ENCODE results near the gene RND3.

The RND3 gene, protein sequence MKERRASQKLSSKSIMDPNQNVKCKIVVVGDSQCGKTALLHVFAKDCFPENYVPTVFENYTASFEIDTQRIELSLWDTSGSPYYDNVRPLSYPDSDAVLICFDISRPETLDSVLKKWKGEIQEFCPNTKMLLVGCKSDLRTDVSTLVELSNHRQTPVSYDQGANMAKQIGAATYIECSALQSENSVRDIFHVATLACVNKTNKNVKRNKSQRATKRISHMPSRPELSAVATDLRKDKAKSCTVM

DNA sequence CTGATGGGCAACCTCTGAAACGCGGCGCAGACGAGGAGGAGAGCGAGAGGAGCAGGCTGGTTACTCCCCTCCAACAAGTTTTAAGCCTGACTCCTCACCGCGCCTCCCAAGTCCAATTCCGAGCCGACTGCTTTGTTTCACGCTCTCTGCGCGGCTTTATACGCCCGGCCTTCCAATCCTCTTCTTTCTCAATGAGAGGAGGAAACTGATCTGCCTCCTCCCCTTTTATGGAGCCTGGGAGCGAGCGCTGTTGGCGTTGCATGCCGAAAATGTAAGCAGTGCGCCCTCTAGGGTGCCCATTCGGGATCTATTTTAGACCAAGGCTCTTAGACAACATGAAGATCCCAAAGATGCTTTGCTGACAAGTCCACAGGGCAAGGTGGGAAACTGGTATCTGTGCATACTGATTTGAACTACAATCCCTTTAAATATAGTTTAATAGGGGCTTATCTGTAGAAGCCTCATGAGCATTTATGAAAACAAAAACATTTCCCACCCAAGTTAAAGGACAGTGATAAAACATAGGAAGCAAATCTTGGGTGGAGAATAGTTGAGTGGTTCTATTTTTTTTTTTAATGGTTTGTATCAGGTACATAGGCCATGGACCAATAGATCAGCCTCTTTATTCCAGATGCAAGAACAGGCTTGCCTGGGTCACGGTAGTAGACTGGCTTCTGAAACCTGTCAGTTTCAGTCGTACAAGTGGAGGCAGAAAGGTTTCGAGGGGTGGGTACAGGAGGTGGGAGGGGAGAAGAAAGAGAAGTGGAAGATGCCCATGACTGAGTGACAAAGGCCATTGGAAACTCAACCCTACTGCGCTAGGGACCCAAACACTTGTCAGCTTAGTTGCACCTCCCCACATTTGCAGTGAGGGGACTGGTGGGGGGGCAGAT, at the start of gene RND3:
Gene RND3 (minus strand): TSS at position 131 of the 893 bp plus-strand sequence. CDS start 250 bp downstream, outside the sequence.
- DNase-seq = peak in 13 of 14 donors; percentile 24 to 76 (median 69)

DNA sequence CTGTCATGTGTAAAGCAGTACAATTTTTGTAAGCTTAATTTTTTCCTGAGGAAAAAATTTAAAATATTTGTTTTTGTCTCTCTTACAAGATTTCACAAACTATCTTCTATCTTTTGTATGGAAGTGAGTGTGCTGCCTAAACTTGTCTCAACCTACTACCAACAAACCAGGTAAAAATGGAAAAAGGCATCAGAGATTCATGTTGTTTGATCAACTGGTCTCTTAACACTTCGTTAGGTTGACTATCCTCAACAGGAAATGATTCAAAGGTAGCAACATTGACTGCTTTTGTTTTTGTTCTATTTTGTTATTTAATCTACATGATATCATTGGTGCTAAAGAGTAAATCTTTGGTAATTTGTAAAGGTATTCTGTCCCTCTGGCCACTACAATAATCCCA, 47.7 kb upstream of the RND3 start:
- DNase-seq = no peak

DNA sequence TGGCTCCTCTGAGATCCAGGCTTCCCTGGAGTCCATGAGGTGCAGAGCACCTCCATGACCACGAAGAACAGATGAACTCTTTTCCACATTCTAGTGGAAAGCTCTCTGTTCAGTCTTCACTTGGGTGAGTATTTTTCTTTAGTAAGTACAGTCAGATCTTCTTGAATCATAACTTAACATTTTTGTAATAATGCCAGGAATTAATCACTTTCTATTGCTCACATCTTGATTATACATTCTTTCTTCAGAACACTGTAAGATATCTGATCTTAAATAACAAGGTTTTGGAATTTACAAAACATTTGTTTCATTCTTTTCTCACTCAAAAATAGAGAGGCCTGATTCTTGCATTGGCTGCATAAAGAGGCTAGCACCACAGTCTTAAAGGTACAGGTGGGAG, 45.4 kb upstream of the RND3 start:
- DNase-seq = no peak

DNA sequence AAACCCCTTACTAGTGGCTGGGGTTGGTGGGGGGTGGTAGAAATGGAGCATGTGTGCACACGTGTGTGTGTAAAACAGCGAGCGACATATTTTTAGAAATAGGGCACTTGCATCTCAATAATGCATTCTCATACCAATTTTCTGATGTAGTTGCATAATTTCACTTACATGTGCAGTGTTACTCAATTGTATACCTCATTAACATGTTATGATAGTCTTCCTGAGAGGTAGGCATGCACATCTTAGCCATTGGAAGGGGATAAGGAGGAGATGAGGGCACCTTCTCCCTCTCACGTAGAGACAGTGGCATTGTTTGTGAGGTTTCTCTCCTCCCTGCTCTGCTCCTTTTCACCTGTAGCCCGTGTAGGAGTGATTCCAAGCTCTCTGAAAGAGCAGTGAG, 44.6 kb upstream of the RND3 start:
- no peak for DNase-seq

DNA sequence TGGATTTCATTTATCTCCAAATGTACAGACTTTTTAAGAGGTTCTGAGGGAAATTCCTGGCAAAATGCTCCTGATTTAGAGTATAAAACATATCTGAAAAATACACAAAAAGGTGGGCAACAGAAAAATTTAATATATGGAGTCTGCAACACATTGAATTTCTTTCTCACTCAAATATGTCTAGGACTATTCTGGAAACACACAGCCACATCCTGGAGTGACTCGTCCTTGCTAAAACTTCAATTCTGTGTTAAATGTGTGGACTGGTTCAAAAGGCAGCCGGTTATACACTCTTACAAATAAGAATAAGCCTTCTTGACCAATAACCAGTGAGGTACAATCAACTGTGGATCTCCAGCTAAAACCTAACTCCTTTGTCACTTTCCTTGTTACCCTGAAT, 44.1 kb upstream of the RND3 start:
- DNase-seq = no peak

DNA sequence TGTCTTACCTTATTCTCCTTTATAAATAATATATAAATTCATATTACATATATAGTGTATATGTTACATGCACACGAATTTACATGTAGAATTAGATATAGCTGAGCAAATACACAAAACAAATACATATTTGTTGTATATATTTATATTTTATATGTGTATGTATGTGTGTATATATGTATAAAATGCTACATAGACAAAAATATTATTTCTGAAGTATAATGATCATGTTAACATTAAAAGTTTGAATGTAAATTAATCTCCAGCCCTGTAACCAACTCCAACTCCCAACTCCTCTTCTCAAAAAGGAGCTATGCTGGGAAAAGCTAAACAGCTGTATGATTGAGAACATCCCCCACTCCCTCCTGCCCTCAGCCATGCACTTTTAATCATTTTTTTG, 42.7 kb upstream of the RND3 start:
- DNase-seq = no peak

DNA sequence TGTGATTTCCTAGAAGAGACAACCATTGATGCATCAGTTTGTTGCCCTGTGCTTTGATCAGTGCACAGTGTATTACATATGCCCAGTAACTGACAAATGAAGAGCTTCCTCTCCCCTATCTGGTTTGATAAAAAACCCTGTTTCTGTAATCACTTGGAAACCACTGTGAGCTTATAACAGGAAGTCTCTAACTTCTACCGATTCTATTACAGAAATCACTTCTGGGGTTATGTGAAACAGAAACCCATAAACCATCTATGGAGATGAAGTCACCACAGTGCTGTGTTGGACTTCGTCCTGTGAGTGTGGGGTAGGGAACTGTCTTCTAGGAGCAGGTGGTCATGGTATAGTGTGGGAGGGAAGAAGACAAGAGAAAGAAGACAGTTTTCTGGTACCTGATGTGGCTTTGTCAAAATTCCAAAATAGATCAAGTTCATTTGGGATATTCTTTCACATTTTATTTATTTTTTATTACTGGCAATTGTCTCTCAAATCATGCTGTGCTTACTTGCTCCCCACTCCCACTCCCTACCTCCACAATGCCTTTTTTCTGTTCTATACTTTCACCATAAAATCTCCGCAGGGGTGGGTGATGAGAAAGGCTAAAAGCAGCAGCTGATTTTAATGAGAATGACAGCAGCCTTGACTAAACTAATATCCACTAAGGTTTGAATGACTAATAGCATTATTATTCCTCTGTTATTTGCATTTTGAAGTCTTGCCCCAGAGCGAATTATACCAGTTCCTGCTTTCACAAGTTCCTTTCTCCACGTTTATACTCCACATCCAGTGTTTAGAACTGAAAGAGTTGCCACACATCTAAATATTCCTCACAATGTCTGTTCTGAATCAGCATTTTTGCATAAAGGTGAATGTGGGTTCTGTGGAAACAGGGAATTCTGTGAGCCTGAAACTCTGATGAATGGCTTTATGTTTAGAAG, 41.7 kb upstream of the RND3 start:
- DNase-seq = no peak

DNA sequence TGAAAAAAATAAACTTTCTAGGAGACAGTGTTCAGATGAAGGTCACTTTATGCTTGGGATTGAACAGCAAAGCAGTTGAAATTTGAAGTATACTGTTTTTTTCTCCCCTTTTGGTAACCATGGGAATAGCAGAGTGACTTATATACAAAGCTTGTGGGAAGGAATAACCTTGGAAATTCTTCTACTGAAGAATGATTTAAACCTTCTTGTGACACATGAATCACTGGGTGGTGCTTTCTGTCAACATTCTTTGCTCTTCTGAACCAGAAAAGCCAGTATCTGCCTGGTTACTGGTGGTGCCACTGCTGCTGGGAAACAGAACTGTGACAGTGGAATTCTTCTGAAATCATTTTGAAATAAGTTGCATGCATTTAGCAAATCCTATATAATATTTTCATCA, 39.4 kb upstream of the RND3 start:
- DNase-seq = no peak

DNA sequence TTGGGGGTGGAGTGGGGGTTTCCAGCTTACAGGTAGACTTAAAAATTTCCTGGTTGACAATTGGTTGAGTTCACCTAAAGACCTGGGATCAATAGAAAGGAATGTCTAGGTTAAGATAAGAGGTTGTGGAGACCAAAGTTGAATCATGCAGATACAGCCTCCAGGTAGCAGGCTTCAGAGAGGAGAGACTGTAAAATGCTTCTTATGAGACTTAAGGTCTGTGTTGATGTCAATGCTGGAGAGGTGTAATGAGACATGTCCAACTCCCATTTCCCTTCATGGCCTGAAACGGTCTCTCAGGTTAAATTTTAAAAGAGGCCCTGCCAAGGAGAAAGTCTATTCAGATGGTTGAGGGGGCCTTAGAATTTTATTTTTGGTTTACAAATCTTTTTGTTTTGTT, 38.5 kb upstream of the RND3 start:
- no peak for DNase-seq

DNA sequence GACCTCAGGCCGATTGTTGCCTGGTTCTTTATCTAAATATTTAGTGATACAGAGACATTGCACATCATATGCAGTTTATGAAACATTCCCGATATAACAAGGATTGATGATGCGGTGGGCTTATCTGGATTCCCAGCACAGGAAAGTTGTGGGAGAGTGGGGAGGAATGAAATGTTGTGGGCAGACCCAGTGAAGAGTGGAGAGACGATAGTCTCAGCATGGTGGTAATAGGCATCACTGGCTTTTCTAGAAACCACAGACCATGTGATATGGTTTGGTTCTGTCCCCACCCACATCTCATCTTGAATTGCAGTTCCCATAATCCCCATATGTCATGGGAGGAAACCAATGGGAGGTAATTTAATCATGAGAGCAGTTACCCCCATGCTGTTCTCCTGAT, 34.8 kb upstream of the RND3 start:
- DNase-seq = no peak

DNA sequence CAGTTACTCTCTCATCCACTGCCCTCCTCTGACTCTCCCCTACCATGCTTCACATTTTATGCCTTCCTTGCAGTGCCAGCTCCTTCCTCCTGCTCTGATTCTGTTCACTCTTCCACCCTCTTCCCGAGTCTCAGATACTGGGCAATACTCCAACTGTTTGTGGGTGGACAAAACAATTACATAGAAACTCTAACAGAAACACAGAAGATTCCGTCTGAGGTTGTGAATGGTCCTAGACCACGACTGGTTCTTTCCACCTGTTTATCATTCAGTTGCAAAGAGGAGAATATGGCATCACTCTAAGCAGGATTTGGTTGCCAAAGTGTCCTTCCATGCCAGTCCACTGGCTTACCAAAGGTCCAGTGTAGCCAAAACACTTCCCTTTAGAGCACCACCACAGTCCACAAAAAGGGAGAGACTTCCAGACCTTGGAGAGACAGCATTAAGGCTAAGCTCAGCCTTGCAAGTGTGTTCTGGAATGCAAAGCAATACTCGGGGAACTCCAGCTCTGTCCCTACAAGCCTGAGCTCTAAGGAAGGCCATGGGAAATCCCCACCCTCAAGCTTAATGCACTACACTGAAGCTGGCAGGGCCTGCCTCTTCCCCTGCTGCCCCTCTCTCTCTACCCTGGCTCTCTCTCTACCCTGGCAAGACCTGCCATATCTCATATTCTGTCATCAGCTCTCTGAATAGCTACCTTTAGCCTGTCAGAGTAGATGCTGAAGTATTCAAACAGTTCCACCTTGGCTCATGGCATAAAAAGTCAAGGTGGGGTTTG, 33.6 kb upstream of the RND3 start:
- DNase-seq = no peak

DNA sequence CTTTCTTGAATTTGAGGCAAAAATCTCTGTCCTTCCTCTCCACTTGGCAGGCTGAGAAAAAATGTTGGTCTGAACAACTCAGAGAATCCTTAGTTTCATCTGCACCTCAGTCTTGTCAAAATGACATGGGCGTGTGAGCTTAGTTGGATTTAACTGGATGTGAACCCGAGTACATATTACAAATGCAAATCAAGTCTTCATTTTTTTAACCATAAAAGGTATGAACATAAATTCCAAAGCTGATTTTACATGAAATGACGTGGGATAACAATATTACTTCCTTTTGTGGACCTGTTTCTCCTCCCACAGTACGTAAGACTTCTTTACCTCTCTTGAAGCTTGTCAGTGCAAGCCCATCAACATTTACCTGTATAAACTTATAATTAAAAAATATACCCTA, 32.6 kb upstream of the RND3 start:
- no peak for DNase-seq

DNA sequence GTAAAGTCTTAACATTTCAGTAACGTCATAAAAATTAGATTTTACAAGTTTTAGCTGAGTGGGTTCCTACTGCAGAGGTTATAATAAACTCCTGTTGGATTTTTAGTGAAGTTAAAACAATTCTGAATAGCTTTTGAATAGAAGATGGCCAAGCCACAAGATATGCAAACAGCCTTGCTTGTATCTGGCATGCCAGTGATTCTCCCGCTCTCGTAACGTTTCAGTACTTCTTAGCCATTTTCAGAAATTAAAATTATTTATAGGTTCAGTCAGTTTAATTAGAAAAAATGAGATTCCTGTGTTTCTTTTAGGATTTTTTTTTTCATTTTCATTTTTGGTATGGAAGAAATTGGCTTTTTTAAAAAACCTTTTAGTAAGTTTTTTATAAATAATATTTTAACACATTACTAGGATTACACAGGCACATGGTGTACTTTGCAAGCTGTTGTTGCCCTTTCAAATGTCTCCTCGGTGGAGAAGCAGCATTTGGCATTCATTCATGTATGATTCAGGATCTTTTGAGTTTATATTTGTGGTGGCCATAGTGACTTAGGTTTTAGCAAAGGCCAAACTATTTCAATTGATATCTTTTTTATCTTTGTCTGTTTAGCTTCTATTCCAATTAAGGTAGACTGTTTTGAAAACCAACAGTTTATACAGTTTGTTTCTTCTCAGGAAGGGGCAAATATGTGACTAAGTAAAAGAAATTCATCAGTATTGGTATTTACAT, 30.6 kb upstream of the RND3 start:
- no peak for DNase-seq

DNA sequence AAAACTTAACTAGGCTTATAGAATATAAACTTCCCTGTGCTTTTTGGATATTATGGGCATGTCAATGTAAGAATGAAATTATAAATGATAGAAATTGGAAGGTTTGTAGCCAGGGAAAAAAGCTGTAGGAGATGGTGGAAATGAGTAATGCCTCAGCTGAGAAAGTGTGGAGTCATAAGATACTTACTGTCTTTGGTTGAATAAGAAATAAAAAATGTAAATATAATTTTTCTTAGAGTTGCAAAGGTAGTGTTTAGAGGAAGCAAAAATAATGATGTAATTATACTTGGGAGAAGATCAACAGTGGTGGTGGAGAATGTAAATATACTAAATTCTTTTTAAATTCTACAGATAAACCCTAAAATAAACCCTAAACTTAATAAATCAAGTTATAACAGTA, 26.2 kb upstream of the RND3 start:
- DNase-seq = no peak

DNA sequence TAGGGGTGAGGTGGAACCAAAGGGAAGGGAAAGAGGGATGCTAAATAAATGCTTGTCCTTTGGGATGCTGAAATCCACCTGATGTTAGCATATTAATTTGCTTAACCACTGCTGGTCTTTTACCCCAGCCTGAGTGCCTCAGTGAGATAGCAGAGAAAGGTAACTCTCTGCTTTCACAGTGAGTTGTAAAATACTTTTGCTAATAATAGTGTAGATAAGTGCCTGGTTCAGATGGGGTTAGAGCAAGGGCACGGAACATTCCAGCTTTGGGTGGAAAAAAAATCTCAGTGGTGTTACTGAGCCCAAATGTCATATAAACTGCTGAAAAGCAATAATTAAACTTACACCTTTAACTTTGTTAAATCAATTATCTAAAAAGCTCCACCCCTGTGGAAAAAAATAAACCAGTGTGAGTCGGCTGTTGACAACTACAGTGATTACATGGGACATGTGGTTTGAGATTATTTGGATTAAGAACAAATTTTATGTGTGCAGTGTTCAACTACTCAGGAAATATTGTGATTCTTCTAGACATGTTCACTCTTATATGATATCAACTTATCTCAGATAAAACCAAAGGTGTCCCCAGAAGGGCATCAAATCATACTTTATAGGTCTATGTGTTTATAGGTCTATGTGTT, 21.1 kb upstream of the RND3 start:
- DNase-seq = no peak

DNA sequence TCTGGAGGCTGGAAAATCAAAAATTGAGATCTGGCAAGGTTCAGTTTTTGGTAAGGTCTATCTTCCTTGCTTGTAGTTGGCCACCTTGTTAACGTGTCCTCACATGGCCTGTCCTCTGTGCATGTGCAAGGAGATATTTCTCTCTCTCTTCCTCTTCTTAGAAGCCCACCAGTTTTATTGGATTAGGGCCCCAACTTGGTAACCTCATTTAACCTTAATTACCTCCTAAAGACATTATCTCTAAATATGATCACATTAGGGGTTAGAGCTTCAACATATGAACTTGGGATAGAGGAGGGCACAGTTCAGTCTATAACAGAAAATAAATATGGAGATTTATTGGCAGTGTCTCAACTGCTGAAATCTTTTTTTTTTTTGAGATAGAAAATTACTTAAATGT, 19.6 kb upstream of the RND3 start:
- no peak for DNase-seq

DNA sequence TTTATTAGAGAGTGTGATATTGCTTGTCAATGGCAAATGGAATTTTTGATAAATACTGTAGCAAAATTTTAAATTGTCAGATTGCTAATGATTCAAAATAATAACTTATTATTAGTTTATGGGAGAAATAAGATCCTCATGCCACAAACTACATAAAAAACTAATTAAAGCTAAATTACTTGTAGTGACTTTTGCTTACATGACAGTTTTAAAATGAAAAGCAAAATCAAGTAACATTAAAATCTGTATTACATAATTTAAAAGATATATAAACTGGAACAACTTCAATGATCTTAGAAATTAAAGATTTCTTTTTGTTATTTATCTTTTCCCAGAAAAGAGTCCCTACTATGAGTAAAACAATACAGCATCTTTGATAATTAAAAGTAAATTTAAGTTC, 17.7 kb upstream of the RND3 start:
- no peak for DNase-seq

DNA sequence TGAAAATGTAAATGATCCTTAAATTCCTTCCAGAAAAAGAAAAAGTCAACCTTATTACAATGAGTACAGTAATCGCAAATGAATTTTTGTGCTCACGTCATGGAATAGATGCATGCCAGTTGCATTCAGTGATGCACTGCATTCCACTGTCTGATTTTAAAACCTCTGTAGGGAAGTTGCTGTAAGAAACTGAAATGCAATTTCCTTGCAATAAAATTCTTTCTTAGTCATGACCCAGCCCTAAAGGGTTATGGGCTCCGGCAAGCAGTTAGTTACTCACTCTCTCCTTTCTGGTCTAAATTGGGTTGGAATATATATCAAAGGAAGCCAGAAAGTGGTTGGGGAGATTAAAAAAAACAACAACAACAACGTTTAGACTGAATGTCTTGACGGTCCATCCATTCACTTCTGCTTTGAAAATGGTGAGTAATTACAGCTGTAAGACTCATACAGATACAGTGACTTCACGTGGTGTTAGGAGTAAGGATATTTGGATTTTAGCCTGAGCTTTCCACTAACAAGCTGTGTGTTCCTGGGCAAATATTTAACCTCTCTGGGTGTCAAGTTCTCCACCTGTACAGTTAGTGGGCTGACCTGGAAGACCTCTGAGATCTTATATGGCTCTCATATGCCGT, 8.6 kb upstream of the RND3 start:
- no peak for DNase-seq

DNA sequence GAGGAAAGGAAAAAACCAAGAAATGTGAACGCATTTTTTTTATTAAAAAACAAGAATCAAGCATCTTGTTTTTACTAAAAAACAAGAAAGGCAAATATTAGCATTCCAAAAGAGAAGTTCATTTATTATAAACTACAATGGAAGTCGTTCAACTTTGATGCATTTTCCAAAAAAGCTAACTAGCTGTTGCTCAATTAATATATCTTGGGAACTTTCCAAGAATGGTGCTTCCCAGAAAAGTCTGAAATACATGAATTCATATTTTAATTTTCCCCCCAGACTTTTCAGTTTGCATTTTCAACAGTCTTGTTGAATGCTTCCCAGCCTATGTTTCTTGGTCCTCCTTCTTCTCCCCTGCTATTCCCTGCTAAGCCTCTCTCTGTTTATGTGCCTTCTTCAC, 7.5 kb upstream of the RND3 start:
- DNase-seq = no peak

DNA sequence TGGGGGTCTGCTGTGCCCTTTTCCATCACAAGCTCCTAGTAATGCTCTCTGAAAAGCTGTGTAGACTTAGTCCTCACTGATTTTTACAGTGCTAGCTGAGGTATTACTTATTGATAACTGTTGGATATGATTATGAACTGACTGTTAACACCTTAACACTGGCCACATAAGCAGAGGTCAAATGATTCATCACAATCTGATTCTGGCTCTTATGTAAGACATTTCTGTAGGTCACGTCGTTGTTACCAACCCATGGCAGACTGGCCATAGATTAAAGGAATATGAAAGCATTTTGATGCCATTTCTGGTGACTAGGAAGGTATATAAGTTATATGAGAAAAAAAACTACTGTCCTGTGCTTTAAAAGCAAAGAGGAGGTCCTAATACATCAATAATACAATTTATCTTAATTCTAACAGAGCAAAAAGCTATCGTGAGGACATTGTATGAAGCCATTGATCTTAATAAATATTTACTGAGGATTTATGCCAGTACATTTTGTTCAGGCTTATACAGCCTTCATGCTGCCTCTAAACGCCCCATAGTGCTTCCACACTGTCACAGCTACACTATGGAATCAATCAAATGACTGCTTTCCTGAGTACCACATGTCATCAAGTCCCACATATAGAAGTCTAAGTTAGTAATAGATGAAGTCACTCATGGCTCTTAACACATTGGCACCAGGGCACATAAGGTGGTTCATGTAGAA, 6.9 kb upstream of the RND3 start:
- no peak for DNase-seq
